Nucleus accumbens (tissue), 56 donors: ENCODE measurements around the gene CHN1.
A peak's percentile ranks its signal among the peaks of the same experiment; 100 is the strongest.

ENCODE experiments used
- DNase-seq, 56 donors: peaks; one replicate each; lab custom pipeline; 2025; lab: John Stamatoyannopoulos, UW

The CHN1 gene

GRCh38 chr2:174776223-174776622, 229.0 kb downstream of the CHN1 start:
- DNase-seq: no peak

- no peak for DNase-seq
These were observed 229.6 kb downstream of the CHN1 start for GRCh38 chr2:174775571-174775980.

- DNase-seq: no peak
These were observed 230.3 kb downstream of the CHN1 start for GRCh38 chr2:174774886-174775285.

GRCh38 chr2:174773215-174773614, 232.0 kb downstream of the CHN1 start:
- DNase-seq: no peak

GRCh38 chr2:174772472-174772801, 232.7 kb downstream of the CHN1 start:
- DNase-seq: no peak

GRCh38 chr2:174771631-174772471, 233.3 kb downstream of the CHN1 start:
- DNase-seq: peak in 51 of 56 donors; percentile 5 to 80 (median 51)

- DNase-seq: no peak
These were observed 234.0 kb downstream of the CHN1 start for GRCh38 chr2:174771136-174771535.

- no peak for DNase-seq
These were observed 236.6 kb downstream of the CHN1 start for GRCh38 chr2:174768557-174768956.

GRCh38 chr2:174766271-174766670, 238.9 kb downstream of the CHN1 start:
- DNase-seq: no peak

GRCh38 chr2:174765576-174765975, 239.6 kb downstream of the CHN1 start:
- no peak for DNase-seq

GRCh38 chr2:174764280-174765255, 240.6 kb downstream of the CHN1 start, which contains the start of gene CHRNA1:
Gene CHRNA1 (minus strand): TSS chr2:174764472. CDS start chr2:174764394, 78 bp downstream.
- no peak for DNase-seq

- DNase-seq: no peak
These were observed 241.4 kb downstream of the CHN1 start for GRCh38 chr2:174763780-174764179.

GRCh38 chr2:174762464-174762863, 242.7 kb downstream of the CHN1 start:
- no peak for DNase-seq

- no peak for DNase-seq
These were observed 243.3 kb downstream of the CHN1 start for GRCh38 chr2:174761837-174762236.

- DNase-seq: no peak
These were observed 244.2 kb downstream of the CHN1 start for GRCh38 chr2:174760845-174761473.

GRCh38 chr2:174759381-174760065, 245.7 kb downstream of the CHN1 start:
- no peak for DNase-seq

- no peak for DNase-seq
These were observed 248.4 kb downstream of the CHN1 start for GRCh38 chr2:174756743-174757142.

- DNase-seq: peak in 33 of 56 donors; percentile 8 to 76 (median 40)
These were observed 252.0 kb downstream of the CHN1 start for GRCh38 chr2:174753038-174753633.

- DNase-seq: no peak
These were observed 252.7 kb downstream of the CHN1 start for GRCh38 chr2:174752403-174753037.
